Neural progenitor cell (in vitro differentiated cells): ENCODE data around the gene CDK5RAP2.

Experiments
- EZH2 ChIP-seq: fragments of 200-600 bp; sonication (generic); IDR thresholded peaks from 2 replicates; pipeline ENCODE4 v1.6.1; 2017; ENCODE audit warnings: antibody characterized with exemption, mild to moderate bottlenecking, moderate library complexity
- EZH2phosphoT487 ChIP-seq: fragments of 200-600 bp; sonication (generic); IDR thresholded peaks from 2 replicates; pipeline ENCODE4 v1.6.1; 2017; ENCODE audit warnings: antibody characterized with exemption
- TF ChIP-seq, protein P1 (sequence below): fragments of 200-600 bp; sonication (generic); IDR thresholded peaks from 2 replicates; pipeline ENCODE4 v1.5.1; 2017; ENCODE audit warnings: antibody characterized with exemption, mild to moderate bottlenecking

DNA sequence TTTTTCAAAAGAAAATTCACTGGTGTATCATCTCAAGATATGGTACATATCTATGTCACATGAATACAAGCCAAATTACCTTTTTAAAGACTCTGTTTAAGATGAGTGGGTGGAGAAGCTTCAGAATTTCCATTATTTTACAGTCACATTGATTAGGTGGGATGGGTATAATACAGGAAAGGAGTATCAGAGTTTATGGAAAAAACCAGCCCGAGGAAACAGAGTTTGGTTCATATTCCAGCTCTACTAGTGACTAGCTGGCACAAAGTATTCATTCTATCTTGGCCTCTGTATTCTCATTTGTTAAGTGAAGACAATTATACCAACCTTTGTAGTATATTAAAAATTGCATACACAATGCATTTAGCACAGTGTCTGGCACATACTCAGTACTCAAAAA lies 46.5 kb upstream of the CDK5RAP2 start:
- TF ChIP-seq, protein P1, sequence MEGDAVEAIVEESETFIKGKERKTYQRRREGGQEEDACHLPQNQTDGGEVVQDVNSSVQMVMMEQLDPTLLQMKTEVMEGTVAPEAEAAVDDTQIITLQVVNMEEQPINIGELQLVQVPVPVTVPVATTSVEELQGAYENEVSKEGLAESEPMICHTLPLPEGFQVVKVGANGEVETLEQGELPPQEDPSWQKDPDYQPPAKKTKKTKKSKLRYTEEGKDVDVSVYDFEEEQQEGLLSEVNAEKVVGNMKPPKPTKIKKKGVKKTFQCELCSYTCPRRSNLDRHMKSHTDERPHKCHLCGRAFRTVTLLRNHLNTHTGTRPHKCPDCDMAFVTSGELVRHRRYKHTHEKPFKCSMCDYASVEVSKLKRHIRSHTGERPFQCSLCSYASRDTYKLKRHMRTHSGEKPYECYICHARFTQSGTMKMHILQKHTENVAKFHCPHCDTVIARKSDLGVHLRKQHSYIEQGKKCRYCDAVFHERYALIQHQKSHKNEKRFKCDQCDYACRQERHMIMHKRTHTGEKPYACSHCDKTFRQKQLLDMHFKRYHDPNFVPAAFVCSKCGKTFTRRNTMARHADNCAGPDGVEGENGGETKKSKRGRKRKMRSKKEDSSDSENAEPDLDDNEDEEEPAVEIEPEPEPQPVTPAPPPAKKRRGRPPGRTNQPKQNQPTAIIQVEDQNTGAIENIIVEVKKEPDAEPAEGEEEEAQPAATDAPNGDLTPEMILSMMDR: no peak
- no peak for TF ChIP-seq EZH2
- no peak for TF ChIP-seq EZH2phosphoT487
